Uterus (tissue), 2 donors: ENCODE measurements around the gene CPA4.

Source experiments
- CTCF ChIP-seq, 4 experiments: fragments of 200-600 bp in 2 of 4; fragments of 450-650 bp in 2 of 4; sonication (generic) in 2 of 4; IDR thresholded peaks; one replicate each; pipeline ENCODE4 v1.5.1; 2016 to 2019; ENCODE audit warnings: antibody characterized with exemption in 4 of 4, mild to moderate bottlenecking in 2 of 4, moderate library complexity in 1 of 4
- POLR2A ChIP-seq, 2 donors: fragments of 450-650 bp; IDR thresholded peaks; one replicate each; pipeline ENCODE4 v1.6.1; 2016; ENCODE audit warnings: antibody characterized with exemption in 2 of 2, mild to moderate bottlenecking in 1 of 2, moderate library complexity in 1 of 2

- TF ChIP-seq CTCF (IDR thresholded peaks at IDR 0.05) (no peak), POLR2A (IDR thresholded peaks at IDR 0.05) (no peak)
Observed at GRCh38 chr7:130371046-130371445, 78.1 kb downstream of the CPA4 start.
